LHCN-M2 (cell line): ENCODE data around the gene CGB7. TPM values are rescaled to one million over a fixed set of nuclear protein-coding genes. Genes with fewer than 3 reads are reported as not detected.
"Not testable (repeated sequence)": the region's sequence is repeated elsewhere in the genome, so short reads cannot be mapped to it uniquely, and the experiment has no call there.

Source experiments
- DNase-seq: peaks from one replicate; pipeline ENCODE4 v3.0.0-alpha.2; 2012; ENCODE audit warnings: low read depth
- total RNA-seq: library from RNA; depleted of rRNA; stranded (reverse); fragments of >200 nt; gene quantifications from 2 replicates; pipeline ENCODE4 v1.2.3, GENCODE V29; 2014

Gene CGB7
- total RNA-seq, 1 experiment from 2014 or later, result 1.5 TPM

DNA sequence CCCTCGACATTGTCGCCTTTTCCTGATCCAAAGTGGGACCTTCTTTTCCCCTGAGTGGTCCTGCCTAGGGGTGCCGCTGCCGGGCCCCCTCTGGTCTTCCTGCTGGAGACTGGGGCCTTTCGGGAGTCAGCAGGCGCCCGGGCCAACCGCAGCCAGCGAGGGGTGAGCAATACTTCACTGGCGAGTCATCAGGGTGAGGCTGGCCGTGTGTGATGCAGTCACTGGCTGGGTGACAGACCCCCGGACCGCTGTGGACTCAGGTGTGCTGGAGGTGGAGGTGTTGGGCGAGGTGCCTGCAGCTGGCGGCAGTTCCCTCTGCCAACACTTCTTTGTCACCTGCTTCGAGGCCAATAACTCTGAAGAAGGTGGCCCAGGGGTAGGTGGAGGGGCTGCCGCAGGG, 15.4 kb downstream of the CGB7 start:
- no peak for DNase-seq

DNA sequence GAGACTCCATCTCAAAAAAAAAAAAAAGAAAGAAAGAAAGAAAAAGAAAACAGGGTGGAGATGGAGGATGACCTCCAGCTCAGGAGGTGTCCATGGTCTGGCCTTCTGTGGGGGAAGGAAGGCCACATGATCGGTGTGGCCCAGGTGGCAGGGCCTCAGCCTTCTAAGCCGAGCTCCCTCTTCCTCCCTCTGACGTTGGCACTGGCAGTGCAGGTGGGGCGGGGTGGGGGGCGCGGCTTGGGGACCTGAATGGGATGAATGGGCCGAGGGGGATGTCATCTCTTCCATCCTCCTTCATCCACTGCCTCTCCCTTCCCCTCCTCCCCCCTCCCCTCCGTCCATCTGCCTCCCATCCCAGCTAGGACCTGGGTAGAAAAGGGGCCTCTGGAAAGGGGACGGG, 17.8 kb downstream of the CGB7 start:
- not testable (repeated sequence) for DNase-seq

DNA sequence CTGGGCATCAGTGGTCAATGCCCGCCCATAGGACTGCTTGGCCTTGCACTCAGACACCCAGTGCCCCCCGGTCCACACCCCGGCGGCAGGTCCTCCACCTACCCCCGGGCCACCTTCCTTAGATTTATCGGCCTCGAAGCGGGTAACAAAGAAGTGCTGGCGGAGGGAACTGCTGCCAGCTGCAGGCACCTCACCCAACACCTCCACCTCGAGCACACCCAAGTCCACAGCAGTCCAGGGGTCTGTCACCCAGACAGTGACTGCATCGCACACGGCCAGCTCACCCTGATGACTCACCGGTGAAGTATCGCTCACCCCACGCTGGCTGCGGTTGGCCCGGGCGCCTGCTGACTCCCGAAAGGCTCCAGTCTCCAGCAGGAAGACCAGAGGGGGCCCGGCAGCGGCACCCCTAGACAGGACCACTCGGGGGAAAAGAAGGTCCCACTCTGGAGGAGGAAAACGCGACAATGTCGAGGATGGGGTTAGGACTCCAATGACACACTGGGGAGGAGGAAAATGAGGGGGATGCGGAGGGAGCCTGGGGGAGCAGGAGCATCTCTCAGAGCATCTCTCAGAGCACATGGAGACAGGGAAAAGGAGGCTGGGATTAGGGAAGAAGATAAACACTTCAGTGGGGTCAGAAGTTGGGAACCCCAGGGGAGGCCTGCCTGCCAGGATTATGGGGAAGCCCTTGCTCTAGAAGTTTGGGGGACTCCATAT, 18.8 kb downstream of the CGB7 start:
- DNase-seq, result peak; percentile 74

GRCh38 chr19:49038111-49038510, 19.4 kb downstream of the CGB7 start:
- DNase-seq, result not testable (repeated sequence)

GRCh38 chr19:49036815-49037214, 20.7 kb downstream of the CGB7 start, which contains the start of gene CGB1:
Gene CGB1 (minus strand): TSS chr19:49036895. CDS start chr19:49036711, 184 bp downstream.
- DNase-seq, result not testable (repeated sequence)

- not testable (repeated sequence) for DNase-seq
These were observed 25.8 kb downstream of the CGB7 start, which contains the start of gene CGB2 for GRCh38 chr19:49031642-49032301. Gene CGB2 (plus strand): TSS chr19:49031890. CDS start chr19:49032096, 206 bp downstream.

DNA sequence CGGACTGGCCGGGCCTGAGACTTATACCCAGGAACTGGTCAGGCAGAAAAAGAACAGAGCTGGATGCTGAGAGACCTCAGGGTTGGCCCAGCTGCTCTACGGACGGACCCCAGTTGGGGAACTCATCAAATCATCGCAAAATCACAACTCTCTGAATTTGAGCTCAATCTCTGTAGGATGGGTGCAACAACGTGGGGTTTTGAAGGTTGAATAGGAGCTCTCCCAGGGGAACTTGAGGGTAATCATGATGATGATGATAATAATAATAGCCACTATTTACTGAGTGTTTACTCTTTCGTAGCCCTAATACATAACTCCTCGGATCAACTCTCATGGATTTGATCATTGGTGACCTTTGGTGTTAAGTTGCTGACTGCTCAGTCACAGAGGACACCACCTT, 27.2 kb downstream of the CGB7 start:
- not testable (repeated sequence) for DNase-seq

DNA sequence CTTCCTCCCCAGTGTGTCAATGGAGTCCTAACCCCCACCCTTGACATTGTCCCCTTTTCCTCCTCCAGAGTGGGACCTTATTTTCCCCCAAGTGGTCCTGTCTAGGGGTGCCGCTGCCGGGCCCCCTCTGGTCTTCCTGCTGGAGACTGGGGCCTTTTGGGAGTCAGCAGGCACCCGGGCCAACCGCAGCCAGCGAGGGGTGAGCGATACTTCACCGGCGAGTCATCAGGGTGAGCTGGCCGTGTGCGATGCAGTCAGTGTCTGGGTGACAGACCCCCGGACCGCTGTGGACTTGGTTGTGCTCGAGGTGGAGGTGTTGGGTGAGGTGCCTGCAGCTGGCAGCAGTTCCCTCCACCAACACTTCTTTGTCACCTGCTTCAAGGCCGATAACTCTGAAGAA, 27.8 kb downstream of the CGB7 start:
- DNase-seq, result not testable (repeated sequence)

GRCh38 chr19:49028686-49029085, 28.9 kb downstream of the CGB7 start:
- DNase-seq, result not testable (repeated sequence)

- DNase-seq, result not testable (repeated sequence)
These were observed 31.9 kb downstream of the CGB7 start for GRCh38 chr19:49025599-49025998.

- not testable (repeated sequence) for DNase-seq
These were observed 32.5 kb downstream of the CGB7 start for GRCh38 chr19:49025088-49025487.

GRCh38 chr19:49024233-49024632, 33.3 kb downstream of the CGB7 start, which contains the start of gene CGB3:
Gene CGB3 (minus strand): TSS chr19:49024333. CDS start chr19:49023971, 362 bp downstream.
- not testable (repeated sequence) for DNase-seq

GRCh38 chr19:49022116-49022515, 35.4 kb downstream of the CGB7 start:
- no peak for DNase-seq

DNA sequence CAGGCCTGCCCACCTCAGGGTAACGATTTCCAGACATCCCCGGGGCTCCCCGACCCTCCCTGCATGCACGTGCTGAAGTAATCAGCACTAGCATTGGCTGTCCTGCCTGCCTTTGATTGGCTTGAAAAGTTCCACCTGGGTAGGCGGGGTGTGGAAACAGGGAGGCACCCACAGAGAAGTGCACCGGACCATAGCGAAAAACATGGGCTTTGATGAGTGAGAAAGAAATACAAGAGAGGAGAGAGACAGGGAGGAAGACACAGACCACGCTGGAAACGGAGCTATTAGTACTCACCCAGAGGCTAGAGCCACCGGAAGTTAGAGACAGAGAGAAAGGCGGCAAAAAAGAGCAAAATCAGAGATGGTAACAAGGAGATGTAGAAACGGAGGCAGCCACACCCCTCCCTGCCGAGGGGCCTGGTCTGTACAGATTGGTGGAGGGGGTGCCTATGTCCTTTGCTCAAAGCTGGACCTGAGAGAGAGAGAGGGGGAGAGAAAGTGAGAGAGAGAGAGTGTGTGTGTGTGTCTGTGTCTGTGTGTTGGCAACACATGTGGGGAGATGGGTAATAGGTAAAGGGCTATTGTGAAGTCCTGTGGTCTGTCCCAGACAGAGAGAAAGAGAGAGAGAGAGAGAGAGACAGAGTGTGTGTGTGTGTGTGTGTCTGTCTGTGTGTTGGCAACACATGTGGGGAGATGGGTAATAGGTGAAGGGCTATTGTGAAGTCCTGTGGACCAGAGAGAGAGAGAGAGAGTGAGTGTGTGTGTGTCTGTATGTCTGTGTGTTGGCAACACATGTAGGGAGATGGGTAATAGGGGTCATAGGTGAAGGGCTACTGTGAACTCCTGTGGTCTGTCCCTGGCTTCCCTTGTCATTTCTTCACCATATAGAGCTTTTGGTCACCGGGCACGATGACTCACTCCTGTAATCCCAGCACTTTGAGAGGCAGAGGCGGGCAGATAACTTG, 36.3 kb downstream of the CGB7 start:
- DNase-seq, result peak; percentile 73

GRCh38 chr19:49020342-49020741, 37.2 kb downstream of the CGB7 start:
- no peak for DNase-seq

DNA sequence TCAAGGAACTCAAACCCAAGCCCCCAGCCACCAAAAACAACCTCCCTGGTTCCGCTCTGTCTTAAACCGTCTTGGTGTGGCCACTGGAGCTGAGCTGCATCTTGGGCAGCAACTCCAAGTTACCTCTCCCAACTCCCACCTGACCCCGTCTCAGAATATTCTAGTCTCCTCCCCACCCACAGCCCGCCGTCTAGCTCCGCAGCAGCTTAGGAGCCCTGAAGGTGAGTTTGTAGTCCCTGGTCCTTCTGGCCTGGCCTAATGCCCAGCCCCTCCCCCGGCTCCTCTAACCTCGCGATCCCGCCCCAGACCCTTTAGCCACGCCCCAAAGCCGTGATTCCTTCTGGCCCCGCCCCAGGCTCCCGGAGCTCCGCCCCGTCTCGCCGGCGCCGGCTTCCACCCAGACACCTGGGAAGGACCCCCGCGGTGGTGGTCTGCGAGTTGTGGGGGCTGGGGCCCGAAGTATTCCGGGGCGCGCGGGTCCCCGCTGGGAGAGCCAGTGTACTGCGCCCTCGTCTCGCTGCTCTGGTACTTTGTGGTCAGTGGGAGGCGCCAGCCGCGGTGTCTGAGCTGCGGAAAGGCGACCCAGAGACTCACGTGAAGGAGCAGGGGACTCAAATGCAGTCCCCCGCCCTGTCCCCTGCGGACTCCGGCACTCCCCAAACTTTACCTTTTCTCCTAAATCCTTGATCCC, 38.2 kb downstream of the CGB7 start:
- no peak for DNase-seq

DNA sequence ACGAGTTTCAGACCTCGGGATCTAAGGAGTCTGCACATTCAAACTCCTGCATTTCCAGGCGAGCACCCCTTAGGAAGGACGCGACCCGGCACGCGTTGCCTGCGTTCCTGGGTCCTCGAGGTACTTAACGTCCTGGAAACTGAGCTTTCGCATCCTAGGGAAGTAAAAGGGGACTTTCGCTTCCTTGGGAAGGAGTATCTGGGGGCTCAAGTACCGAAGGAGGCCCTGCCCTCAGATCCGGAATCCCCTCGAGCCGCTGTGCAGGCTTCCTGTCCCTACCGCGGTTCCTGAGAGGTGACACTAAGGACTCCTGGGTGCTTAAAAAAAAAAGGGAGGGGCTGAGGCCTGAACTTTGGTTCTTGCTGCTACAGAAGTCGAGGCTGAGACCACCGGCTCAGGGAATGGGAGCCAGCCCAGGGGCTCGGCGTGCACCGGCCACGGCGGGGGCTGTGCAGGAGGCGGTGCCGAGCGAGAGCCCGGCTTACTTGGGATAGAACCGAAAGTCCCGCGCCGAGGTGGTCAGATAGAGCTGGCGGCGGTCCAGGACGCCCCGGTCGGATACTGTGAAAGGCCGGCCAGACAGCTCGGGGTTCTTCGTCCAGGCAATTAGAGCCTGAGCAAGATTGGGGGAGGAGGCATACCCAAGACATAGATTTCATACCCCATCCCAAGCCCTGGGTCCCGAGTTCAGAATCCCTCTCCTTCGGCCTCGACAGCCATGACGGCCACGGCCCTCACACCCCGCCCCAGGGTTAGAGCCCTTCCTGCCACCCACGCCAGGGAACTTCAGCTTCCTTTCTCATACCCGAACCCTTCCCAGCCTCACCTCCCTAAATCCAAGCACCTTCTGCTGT, 38.9 kb downstream of the CGB7 start:
- not testable (repeated sequence) for DNase-seq

GRCh38 chr19:49017666-49018351, 39.7 kb downstream of the CGB7 start:
- peak; percentile 60 for DNase-seq

DNA sequence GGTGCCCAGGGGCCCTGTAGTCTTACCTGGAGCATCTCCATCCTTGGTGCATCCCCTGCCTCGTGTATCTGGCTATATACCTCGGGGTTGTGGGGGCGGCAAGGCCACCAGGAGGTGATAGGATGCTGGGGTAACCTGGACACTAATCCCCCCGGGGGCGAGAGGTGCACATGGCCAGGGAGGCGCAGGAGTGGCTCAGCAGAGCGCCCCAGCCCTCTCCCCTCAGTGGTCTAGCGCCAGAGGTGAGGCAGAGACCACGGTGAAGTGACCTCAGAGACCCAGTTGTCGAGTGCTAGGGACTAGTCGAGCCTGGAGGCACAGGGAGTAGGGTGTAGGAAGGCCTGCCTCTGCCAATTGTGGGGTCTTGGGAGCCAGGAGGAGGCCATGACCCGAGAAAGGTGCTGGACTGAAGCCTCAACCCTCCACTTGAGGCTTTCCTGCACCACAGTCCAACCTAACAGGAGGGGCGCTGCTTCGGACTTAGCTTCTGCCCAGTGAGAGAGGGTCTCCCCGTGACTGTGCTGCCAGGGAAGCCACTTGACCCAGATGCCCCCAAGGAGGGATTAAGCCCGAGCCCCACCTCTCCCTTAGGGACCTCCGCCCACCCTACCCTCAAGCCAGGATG, 40.4 kb downstream of the CGB7 start, which contains the start of gene LHB:
TSS of gene LHB (minus strand) at position 51 of the 625 bp plus-strand sequence. CDS start at position 41, 10 bp downstream.
- DNase-seq, result no peak
